Pancreas (tissue), 10 donors: ENCODE data around the gene YAF2. TPM values are rescaled to one million over a fixed set of nuclear protein-coding genes. Genes with fewer than 3 reads are reported as not detected.

ENCODE experiments used
- ATAC-seq, 4 donors: fragments of 200-7000 bp; cut with Tn5 transposase; one replicate each; pipeline versions ENCODE4 v1.8.0 to v1.9.1; 2020; ENCODE audit warnings: mild to moderate bottlenecking in 4 of 4, moderate library complexity in 4 of 4
- DNase-seq, 6 donors: peaks; one replicate each; pipeline ENCODE4 v3.0.0-alpha.2; 2020
- FAIRE-seq: peaks from 2 replicates; lab custom pipeline; 2012; peaks lifted over from hg19 to GRCh38; lab: Jason Lieb, UNC
- H3K27ac ChIP-seq, 4 donors: fragments of 200-600 bp; sonication (generic); 1 replicate in 3 of 4; 2 replicates in 1 of 4; pipeline versions ENCODE4 v1.5.0 to v1.8.0; 2020
- H3K27me3 ChIP-seq, 4 donors: fragments of 200-600 bp; one replicate each; pipeline ENCODE4 v1.8.0; 2021
- H3K36me3 ChIP-seq, 3 donors: fragments of 200-600 bp; sonication (generic) in 1 of 3; one replicate each; pipeline versions ENCODE4 v1.5.0 to v1.8.0; 2020 to 2021
- H3K4me1 ChIP-seq, 3 donors: fragments of 200-600 bp; one replicate each; pipeline ENCODE4 v1.8.0; 2021
- H3K4me3 ChIP-seq, 4 donors: fragments of 200-600 bp; sonication (generic) in 2 of 4; one replicate each; pipeline versions ENCODE4 v1.5.0 to v1.8.0; 2020 to 2021
- H3K9me3 ChIP-seq, 4 donors: fragments of 200-600 bp; one replicate each; pipeline ENCODE4 v1.8.0; 2021
- CTCF ChIP-seq, 4 donors: fragments of 200-600 bp; sonication (generic) in 3 of 4; IDR thresholded peaks; one replicate each; pipeline versions ENCODE4 v1.5.0 to v1.8.0; 2021; ENCODE audit warnings: antibody characterized with exemption in 4 of 4
- WGBS, 2 donors: extraction: QIAGEN DNeasy Blood & Tissue Kit; methylation state at CpG; one replicate each; pipeline ENCODE4 v1.1.7; 2013; 5-methylcytosine and 5-hydroxymethylcytosine counted together
- intact Hi-C, 3 donors: fragments of 100-400 bp; cut with DNase I; formaldehyde crosslinking; loops; one replicate each; pipeline versions ENCODE4 v1.11.1 to v1.14.2; 2022
- polyA plus RNA-seq, 2 donors: library from polyadenylated mRNA; stranded (reverse); fragments of 200-250 nt; gene quantifications; one replicate each; pipeline ENCODE4 v1.2.3, GENCODE V29; 2013
- total RNA-seq, 6 donors: library from RNA; stranded (reverse); fragmentation: NEBNext Ultra II Directional in 4 of 6; extraction: Animal tissue kit (Norgen Biotek cat#: 25700) in 4 of 6; gene quantifications; one replicate each; pipeline versions ENCODE4 v1.2.1 to v1.2.4, GENCODE V29; 2021 to 2023
- donor health status: healthy with polysubstance abuse.
- donor health status: DM: no; HTN: no; CAD: no; lungs with moderate emphysema.
- donor health status: DM: no; HTN: no; CAD: no.
- donor health status: control.
- donor health status: control.
- donor health status: Bipolar disorder and iron deficiency.
- donor health status: DM: yes; HTN: yes; CAD: no.
- donor health status: DM: no; HTN: no; CAD: no.
- donor health status: DM: no; HTN: no; CAD: no.
- donor health status: DM: yes; HTN: yes; CAD: no.

Gene YAF2
- total and polyA plus RNA-seq, 8 donors, result 7.1 to 14.7 (median 11.7) TPM

DNA sequence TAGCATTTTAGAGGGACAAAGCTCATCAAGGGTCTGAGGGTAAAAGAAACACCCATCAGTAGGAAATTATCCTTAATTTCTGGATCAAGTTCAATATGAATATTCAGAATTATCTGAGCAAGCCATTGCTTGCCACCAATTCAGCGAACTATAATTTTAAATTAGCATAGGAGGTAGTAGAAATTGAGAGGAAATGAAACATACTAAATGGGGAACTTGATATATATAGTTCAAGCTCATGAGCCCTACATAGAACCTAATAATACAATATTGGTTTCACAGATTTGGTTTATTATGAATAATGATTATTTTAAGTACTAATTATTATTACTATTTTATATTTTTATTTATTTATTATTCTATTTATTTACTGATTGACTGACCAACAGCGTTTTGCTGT lies 51.3 kb downstream of the YAF2 start:
- H3K4me3 ChIP-seq, result no peak overlapping the region
- H3K36me3 ChIP-seq, result no peaks in the 10 kb centered on the region
- FAIRE-seq (no peak), ATAC-seq (no peak), DNase-seq (no peak)
- no peaks in the 10 kb centered on the region for H3K9me3 ChIP-seq
- H3K4me1 ChIP-seq, result peaks cover 0 to 9% (median 4%) of the 10 kb centered on the region in 3 donors
- TF ChIP-seq CTCF (IDR thresholded peaks at IDR 0.05), result no peak
- WGBS, 2 donors, result 79 to 83% methylated on average over 2 of the region's 2 CpGs
- no peak overlapping the region for H3K27ac ChIP-seq
- no peaks in the 10 kb centered on the region for H3K27me3 ChIP-seq
- intact Hi-C loops, result no loop called here

- FAIRE-seq (no peak), ATAC-seq (no peak), DNase-seq (no peak)
- Histone ChIP-seq H3K4me1 (peaks cover 0 to 9% (median 4%) of the 10 kb centered on the region in 3 donors), H3K9me3 (no peaks in the 10 kb centered on the region), H3K27ac (no peak overlapping the region), H3K27me3 (no peaks in the 10 kb centered on the region), H3K4me3 (no peak overlapping the region), H3K36me3 (no peaks in the 10 kb centered on the region)
- 24 to 32% methylated on average over 2 of the region's 2 CpGs for WGBS, 2 donors
- TF ChIP-seq CTCF (IDR thresholded peaks at IDR 0.05), result no peak
- intact Hi-C loops, result no loop called here
Measured at GRCh38 chr12:42182394-42182793, 55.7 kb downstream of the YAF2 start.

GRCh38 chr12:42180990-42181596 lies 57.0 kb downstream of the YAF2 start:
- no peak overlapping the region for H3K27ac ChIP-seq
- H3K9me3 ChIP-seq, result no peaks in the 10 kb centered on the region
- intact Hi-C loops, result no loop called here
- no peaks in the 10 kb centered on the region for H3K36me3 ChIP-seq
- no peak for DNase-seq
- TF ChIP-seq CTCF (IDR thresholded peaks at IDR 0.05), result no peak
- H3K4me1 ChIP-seq, result peaks cover 0 to 9% (median 4%) of the 10 kb centered on the region in 3 donors
- peak; percentile 35 to 70 (median 58) for ATAC-seq
- WGBS, 2 donors, result 55 to 69% methylated on average over 2 of the region's 2 CpGs
- no peaks in the 10 kb centered on the region for H3K27me3 ChIP-seq
- no peak overlapping the region for H3K4me3 ChIP-seq
- FAIRE-seq, result no peak

GRCh38 chr12:42178101-42178500 lies 59.9 kb downstream of the YAF2 start:
- intact Hi-C loops, result no loop called here
- H3K27ac ChIP-seq, result no peak overlapping the region
- no peak overlapping the region for H3K4me3 ChIP-seq
- H3K27me3 ChIP-seq, result no peaks in the 10 kb centered on the region
- FAIRE-seq (no peak), ATAC-seq (no peak), DNase-seq (no peak)
- H3K4me1 ChIP-seq, result peaks cover 0 to 13% (median 4%) of the 10 kb centered on the region in 3 donors
- WGBS, 2 donors, result 90 to 95% methylated on average over 2 of the region's 2 CpGs
- H3K9me3 ChIP-seq, result no peaks in the 10 kb centered on the region
- TF ChIP-seq CTCF (IDR thresholded peaks at IDR 0.05), result no peak
- no peaks in the 10 kb centered on the region for H3K36me3 ChIP-seq

DNA sequence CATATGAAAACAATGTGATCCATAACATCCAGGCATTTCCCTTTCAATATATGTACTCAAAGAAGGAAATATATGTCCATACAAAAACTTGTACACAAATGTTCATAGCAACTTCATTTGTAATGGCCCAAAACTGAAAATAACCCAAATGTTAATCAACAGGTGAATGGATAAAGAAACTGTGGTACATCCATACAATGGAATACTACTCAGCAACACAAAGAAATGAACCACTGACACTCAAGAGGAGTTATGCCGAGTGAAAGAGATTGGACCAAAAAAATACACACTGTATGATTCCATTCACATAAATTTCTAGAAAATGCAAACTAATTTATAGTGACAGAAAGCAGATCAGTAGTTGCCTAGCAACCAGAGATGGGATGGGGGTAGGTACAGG lies 63.1 kb downstream of the YAF2 start:
- H3K27me3 ChIP-seq, result no peaks in the 10 kb centered on the region
- no peaks in the 10 kb centered on the region for H3K9me3 ChIP-seq
- DNase-seq, result no peak
- no peak for ATAC-seq
- no peak overlapping the region for H3K4me3 ChIP-seq
- TF ChIP-seq CTCF (IDR thresholded peaks at IDR 0.05), result no peak
- FAIRE-seq, result no peak
- intact Hi-C loops, result no loop called here
- WGBS, 2 donors, result 97 to 98% methylated on average over 1 of the region's 1 CpG
- peaks cover 0 to 5% (median 0%) of the 10 kb centered on the region in 3 donors for H3K4me1 ChIP-seq
- H3K27ac ChIP-seq, result no peak overlapping the region
- H3K36me3 ChIP-seq, result peaks cover 0 to 5% (median 0%) of the 10 kb centered on the region in 3 donors
